K562 (cell line): ENCODE results near the gene DYSF. TPM values are rescaled to one million over a fixed set of nuclear protein-coding genes. Genes with fewer than 3 reads are reported as not detected.

Experiments
- ATAC-seq: fragments of 200-7000 bp; cut with Tn5 transposase; 3 replicates; pipeline ENCODE4 v1.9.1; 2020; ENCODE audit warnings: moderate library complexity
- BruUV-seq: library from RNA; stranded (reverse); fragments of 400-500 nt; replicated peaks from 2 replicates; lab custom pipeline; 2021; lab: Mats Ljungman, UMichigan
- CTCF ChIA-PET: fragments of 300-600 bp; formaldehyde crosslinking; extraction: SDS; loops from one replicate; lab custom pipeline; 2021; ENCODE audit warnings: low intra/inter-chr PET ratio; lab: Yijun Ruan, JAX
- POLR2A ChIA-PET: fragments of 300-600, 350-650 bp; sonication (Branson Sonifier 250); formaldehyde crosslinking; extraction: SDS; loops from one replicate; lab custom pipeline; 2021; ENCODE audit warnings: antibody characterized with exemption, inconsistent platforms; lab: Yijun Ruan, JAX
- DNase-seq, 4 experiments: peaks; one replicate each; pipeline versions ENCODE4 v3.0.0 to v3.0.0-alpha.2; 2011 to 2018; ENCODE audit warnings: low spot score in 3 of 4, mixed read lengths in 3 of 4; ENCODE audit errors: extremely low read depth in 1 of 4
- FAIRE-seq: peaks from 2 replicates; lab custom pipeline; 2011; peaks lifted over from hg19 to GRCh38; lab: Jason Lieb, UNC
- H2AFZ ChIP-seq: 2 replicates; pipeline ENCODE4 v1.6.0; 2011; ENCODE audit warnings: low read depth, low read length, control low read depth, inconsistent platforms
- H3K27ac ChIP-seq: fragments of 200-600 bp; 3 replicates; pipeline ENCODE4 v1.8.0; 2011; ENCODE audit warnings: low read depth, mild to moderate bottlenecking, control low read depth, inconsistent platforms, low read length, moderate library complexity, mixed read lengths; ENCODE audit errors: extremely low read depth
- H3K27me3 ChIP-seq, 2 experiments: fragments of 300-600 bp in 1 of 2; 2 replicates in 1 of 2; 3 replicates in 1 of 2; pipeline versions ENCODE4 v1.6.0 to v1.8.0; 2011; ENCODE audit warnings: inconsistent platforms in 2 of 2, low read length in 2 of 2, mild to moderate bottlenecking in 1 of 2, mixed read lengths in 1 of 2, moderate library complexity in 1 of 2; ENCODE audit not compliant: control insufficient read depth in 2 of 2, insufficient read depth in 2 of 2
- H3K36me3 ChIP-seq: fragments of 300-600 bp; 3 replicates; pipeline ENCODE4 v1.8.0; 2011; ENCODE audit warnings: mild to moderate bottlenecking, low read length, inconsistent platforms; ENCODE audit not compliant: control insufficient read depth, insufficient read depth
- H3K4me1 ChIP-seq, 2 experiments: fragments of 200-600 bp in 1 of 2; replicated peaks in 1 of 2; 2 replicates in 1 of 2; 3 replicates in 1 of 2; pipeline versions ENCODE4 v1.5.1 to v1.8.0; 2011; ENCODE audit warnings: inconsistent platforms in 2 of 2, low read length in 2 of 2, mild to moderate bottlenecking in 1 of 2, mixed read lengths in 1 of 2, moderate library complexity in 1 of 2; ENCODE audit not compliant: control insufficient read depth in 2 of 2, insufficient read depth in 2 of 2
- H3K4me2 ChIP-seq: 2 replicates; pipeline ENCODE4 v1.6.1; 2011; ENCODE audit warnings: low read length, control low read depth, inconsistent platforms, mixed read lengths; ENCODE audit not compliant: insufficient read depth
- H3K4me3 ChIP-seq: fragments of 200-600 bp; sonication (generic), shearing (Covaris generic); 2 replicates; pipeline ENCODE4 v1.5.1; 2016; ENCODE audit warnings: control low read depth, inconsistent platforms
- H3K79me2 ChIP-seq: fragments of 200-600 bp; 3 replicates; pipeline ENCODE4 v1.8.0; 2011; ENCODE audit warnings: low read length, inconsistent platforms; ENCODE audit not compliant: control insufficient read depth, insufficient read depth
- H3K9ac ChIP-seq, 2 experiments: 2 replicates each; pipeline versions ENCODE4 v1.6.0 to v1.6.1; 2011; ENCODE audit warnings: low read depth in 2 of 2, low read length in 2 of 2, control low read depth in 1 of 2, inconsistent platforms in 1 of 2, mild to moderate bottlenecking in 1 of 2, mixed read lengths in 1 of 2; ENCODE audit not compliant: insufficient read depth in 1 of 2
- H3K9me1 ChIP-seq: one replicate; pipeline ENCODE4 v1.6.0; 2011; ENCODE audit warnings: inconsistent platforms, mild to moderate bottlenecking, low read length, moderate library complexity; ENCODE audit not compliant: control insufficient read depth, insufficient read depth
- H3K9me3 ChIP-seq: replicated peaks from 2 replicates; pipeline ENCODE4 v1.5.1; 2011; ENCODE audit warnings: low read depth, low read length, inconsistent platforms; ENCODE audit not compliant: control insufficient read depth, insufficient read depth
- H4K20me1 ChIP-seq: replicated peaks from 2 replicates; pipeline ENCODE4 v1.6.1; 2011; ENCODE audit warnings: low read length, inconsistent platforms, mixed read lengths; ENCODE audit not compliant: control insufficient read depth, insufficient read depth
- CREM ChIP-seq: IDR thresholded peaks from 2 replicates; pipeline ENCODE4 v1.6.1; 2014; ENCODE audit warnings: antibody characterized with exemption, low read depth
- ETV5 ChIP-seq: sonication (generic); formaldehyde crosslinking; IDR thresholded peaks from 2 replicates; pipeline ENCODE4 v1.4.0; 2020; ENCODE audit warnings: low read depth, mild to moderate bottlenecking, missing genetic modification reagents
- FOXM1 ChIP-seq, 2 experiments: fragments of 450-650 bp in 1 of 2; sonication (generic) in 1 of 2; formaldehyde crosslinking in 1 of 2; IDR thresholded peaks; 2 replicates each; pipeline versions ENCODE4 v1.6.1 to v1.9.0; 2017 to 2022; ENCODE audit warnings: low read depth in 2 of 2, mild to moderate bottlenecking in 2 of 2, missing genetic modification reagents in 1 of 2, moderate library complexity in 1 of 2
- HLTF ChIP-seq: fragments of 450-650 bp; IDR thresholded peaks from 2 replicates; pipeline ENCODE4 v1.6.1; 2016
- MTF1 ChIP-seq: fragments of 250-450 bp; sonication (Bioruptor Pico); IDR thresholded peaks from 2 replicates; pipeline ENCODE4 v1.9.0; 2021; ENCODE audit warnings: moderate library complexity, mild to moderate bottlenecking, inconsistent platforms, borderline replicate concordance
- NFIC ChIP-seq: fragments of 450-650 bp; IDR thresholded peaks from 2 replicates; pipeline ENCODE4 v1.6.1; 2017; ENCODE audit warnings: mild to moderate bottlenecking, inconsistent platforms
- NFRKB ChIP-seq: fragments of 450-650 bp; IDR thresholded peaks from 2 replicates; pipeline ENCODE4 v1.6.1; 2016; ENCODE audit warnings: low read depth
- TAF7 ChIP-seq: fragments of 450-650 bp; IDR thresholded peaks from 2 replicates; pipeline ENCODE4 v1.6.1; 2016; ENCODE audit warnings: missing genetic modification characterization, missing compliant biosample characterization
- TFAM ChIP-seq: fragments of 250-450 bp; sonication (Bioruptor Pico); conservative IDR thresholded peaks from 2 replicates; pipeline ENCODE4 v1.5.0; 2021; ENCODE audit warnings: mild to moderate bottlenecking, moderate library complexity
- VEZF1 ChIP-seq: fragments of 200-800 bp; sonication (Bioruptor generic); IDR thresholded peaks from 2 replicates; pipeline ENCODE4 v1.6.1; 2017; ENCODE audit warnings: missing genetic modification characterization, missing compliant biosample characterization
- ZHX1 ChIP-seq: fragments of 150-350 bp; conservative IDR thresholded peaks from 2 replicates; pipeline ENCODE4 v1.6.1; 2014; ENCODE audit warnings: low read length
- ZNF143 ChIP-seq: sonication (generic); formaldehyde crosslinking; IDR thresholded peaks from 2 replicates; pipeline ENCODE4 v1.9.0; 2022; ENCODE audit warnings: mild to moderate bottlenecking, missing genetic modification reagents
- ZNF175 ChIP-seq: fragments of 200-800 bp; sonication (Bioruptor generic); IDR thresholded peaks from 2 replicates; pipeline ENCODE4 v1.6.1; 2016; ENCODE audit warnings: low read depth, mild to moderate bottlenecking, missing genetic modification characterization, missing compliant biosample characterization
- ZNF445 ChIP-seq: fragments of 250-450 bp; sonication (Bioruptor Pico); IDR thresholded peaks from 2 replicates; pipeline ENCODE4 v1.4.0; 2020; ENCODE audit warnings: low read depth, mild to moderate bottlenecking, moderate library complexity
- ZNF780A ChIP-seq: fragments of 250-450 bp; sonication (Bioruptor Pico); IDR thresholded peaks from 2 replicates; pipeline ENCODE4 v1.5.0; 2021; ENCODE audit warnings: mild to moderate bottlenecking
- WGBS: fragments of 100-300 bp; shearing (Covaris generic); methylation state at CpG from one replicate; pipeline ENCODE4 v1.1.6; 2016; ENCODE audit warnings: low coverage, mixed read lengths; ENCODE audit not compliant: insufficient coverage; ENCODE audit errors: missing lambda C conversion rate; 5-methylcytosine and 5-hydroxymethylcytosine counted together
- in situ Hi-C: fragments of 300-500 bp; cut with MboI; formaldehyde crosslinking; loops from 4 replicates; pipeline ENCODE4 v1.15.0; 2018; ENCODE audit warnings: inconsistent platforms, mixed read lengths
- intact Hi-C: fragments of 100-400 bp; cut with micrococcal nuclease; formaldehyde crosslinking; loops from 2 replicates; pipeline ENCODE4 v1.14.2; 2022
- polyA plus RNA-seq, 8 experiments: library from polyadenylated mRNA; depleted of rRNA in 4 of 8; stranded (reverse) in 5 of 8; unstranded in 3 of 8; fragments of >200 nt; fragmentation: Nextera tagmentation in 2 of 8; fragmentation: Illumina TruSeq in 1 of 8; extraction: Ambion mirVana in 2 of 8; extraction: Trizol in 1 of 8; gene quantifications; 2 replicates each; pipeline versions ENCODE4 v1.2.1 to v1.2.3, GENCODE V29; 2011 to 2014; ENCODE audit warnings: inconsistent platforms in 1 of 8, missing spikeins in 1 of 8
- total RNA-seq, 7 experiments: library from RNA; depleted of rRNA in 6 of 7; stranded (reverse); fragments of >200 nt in 6 of 7; fragmentation: Illumina TruSeq in 2 of 7; extraction: Trizol in 2 of 7; gene quantifications; 2 replicates each; pipeline versions ENCODE4 v1.2.1 to v1.2.3, GENCODE V29; 2011 to 2021; ENCODE audit warnings: low replicate concordance in 1 of 7

The DYSF gene
- total and polyA plus RNA-seq, 9 of the 15 experiments (the other 6 are each of a cell fraction or from before 2014, with no cell fraction given) = 0.01 to 0.80 (median 0.29) TPM

GRCh38 chr2:71526141-71526540 is 72.8 kb downstream of the DYSF start (continued):
- TF ChIP-seq TAF7 (no peak), ETV5 (CRISPR knock-in tag) (no peak), ZNF780A (CRISPR knock-in tag) (no peak), MTF1 (CRISPR knock-in tag) (no peak)

GRCh38 chr2:71526975-71527374 is 73.6 kb downstream of the DYSF start:
- intact Hi-C loops = no loop called here
- H3K27me3 ChIP-seq = peaks cover 14 to 45% of the 10 kb centered on the region in 2 experiments; a peak in 4 of 5 replicates
- ATAC-seq = no peak
- H4K20me1 ChIP-seq = 0 out of 2 replicates have a peak, but pooled peaks cover 12% of the 10 kb centered on the region
- no peak overlapping the region for H3K4me2 ChIP-seq
- no peaks in the 10 kb centered on the region for H3K9me3 ChIP-seq
- no peaks in the 10 kb centered on the region for H3K9me1 ChIP-seq
- POLR2A ChIA-PET = no interaction called here
- no peak for FAIRE-seq
- CTCF ChIA-PET = no interaction called here
- H3K9ac ChIP-seq = no peak overlapping the region
- DNase-seq = no peak
- H3K36me3 ChIP-seq = no peaks in the 10 kb centered on the region
- no peak overlapping the region for H3K4me3 ChIP-seq
- 2% methylated on average over 9 of the region's 9 CpGs for WGBS
- no peaks in the 10 kb centered on the region; a peak in 1 of 5 replicates for H3K4me1 ChIP-seq
- in situ Hi-C loops = loop anchor here (25.0 kb wide), 1 partner anchor 1060 kb away; no protein-coding TSS in a partner anchor
- BruUV-seq = no TSS peak
- TF ChIP-seq TFAM (CRISPR knock-in tag) (no peak), FOXM1 (IDR thresholded peaks at IDR 0.05; ENCODE audit: low read depth) (no peak), FOXM1 (CRISPR knock-in tag; IDR thresholded peaks at IDR 0.05; ENCODE audit: low read depth) (no peak), ZNF175 (CRISPR knock-in tag) (no peak), NFRKB (no peak), ZNF445 (CRISPR knock-in tag) (no peak), ZNF143 (no peak), VEZF1 (CRISPR knock-in tag) (no peak), CREM (no peak), NFIC (no peak), HLTF (no peak), ZHX1 (no peak)
- TF ChIP-seq, all 486 proteins: peak for 0
- Histone ChIP-seq H3K27ac (no peak overlapping the region), H3K79me2 (no peaks in the 10 kb centered on the region), H2AFZ (no peak overlapping the region)
